Activated naive CD8-positive, alpha-beta T cell treated with anti-CD3 and anti-CD28 coated beads, Interleukin-2, amount 50 U/mL, for 24 hours (primary cell): ENCODE results near the gene ZBTB49.
A peak's percentile ranks its signal among the peaks of the same experiment; 100 is the strongest.

Source experiments
- ATAC-seq: fragments of 150-1000 bp; cut with Tn5 transposase; one replicate; pipeline ENCODE4 v1.10.0; 2021
- DNase-seq: peaks from one replicate; pipeline ENCODE4 v3.0.0; 2021
- H3K27ac Mint-ChIP-seq: one replicate; pipeline ENCODE4 v1.8.0; 2021; ENCODE audit warnings: mild to moderate bottlenecking, mixed read lengths
- H3K27me3 Mint-ChIP-seq: one replicate; pipeline ENCODE4 v1.8.0; 2021; ENCODE audit warnings: mixed read lengths
- H3K36me3 Mint-ChIP-seq: one replicate; pipeline ENCODE4 v1.8.0; 2021; ENCODE audit warnings: low read depth, mixed read lengths
- H3K4me1 Mint-ChIP-seq: one replicate; pipeline ENCODE4 v1.8.0; 2021; ENCODE audit warnings: mixed read lengths
- H3K4me3 Mint-ChIP-seq: one replicate; pipeline ENCODE4 v1.8.0; 2021; ENCODE audit warnings: mild to moderate bottlenecking, moderate library complexity, mixed read lengths
- H3K9me3 Mint-ChIP-seq: one replicate; pipeline ENCODE4 v1.8.0; 2021; ENCODE audit warnings: mixed read lengths

ZBTB49 gene

GRCh38 chr4:4325321-4325720 is 35.3 kb downstream of the ZBTB49 start:
- Mint-ChIP-seq H3K4me1 (no peaks in the 10 kb centered on the region), H3K27me3 (no peaks in the 10 kb centered on the region), H3K27ac (no peak overlapping the region), H3K4me3 (no peak overlapping the region), H3K36me3 (peaks cover 7% of the 10 kb centered on the region), H3K9me3 (no peaks in the 10 kb centered on the region)
- ATAC-seq (no peak), DNase-seq (no peak)

- Mint-ChIP-seq H3K27ac (no peak overlapping the region), H3K9me3 (no peaks in the 10 kb centered on the region), H3K36me3 (peaks cover 5% of the 10 kb centered on the region), H3K27me3 (no peaks in the 10 kb centered on the region), H3K4me3 (no peak overlapping the region), H3K4me1 (no peaks in the 10 kb centered on the region)
- DNase-seq (no peak), ATAC-seq (no peak)
These were observed 36.1 kb downstream of the ZBTB49 start for GRCh38 chr4:4326166-4326565.

GRCh38 chr4:4327652-4328121 is 37.6 kb downstream of the ZBTB49 start:
- no peaks in the 10 kb centered on the region for H3K9me3 Mint-ChIP-seq
- ATAC-seq = no peak
- H3K4me1 Mint-ChIP-seq = no peaks in the 10 kb centered on the region
- no peak overlapping the region for H3K27ac Mint-ChIP-seq
- H3K4me3 Mint-ChIP-seq = no peak overlapping the region
- no peak for DNase-seq
- H3K27me3 Mint-ChIP-seq = no peaks in the 10 kb centered on the region
- H3K36me3 Mint-ChIP-seq = peaks cover under 1% of the 10 kb centered on the region

- no peaks in the 10 kb centered on the region for H3K9me3 Mint-ChIP-seq
- H3K27ac Mint-ChIP-seq = no peak overlapping the region
- DNase-seq = no peak
- ATAC-seq = no peak
- H3K4me1 Mint-ChIP-seq = peaks cover under 1% of the 10 kb centered on the region
- no peak overlapping the region for H3K4me3 Mint-ChIP-seq
- H3K27me3 Mint-ChIP-seq = no peaks in the 10 kb centered on the region
- H3K36me3 Mint-ChIP-seq = no peaks in the 10 kb centered on the region
These were observed 38.2 kb downstream of the ZBTB49 start for GRCh38 chr4:4328206-4328605.

- Mint-ChIP-seq H3K27ac (no peak overlapping the region), H3K4me1 (peaks cover 1% of the 10 kb centered on the region), H3K27me3 (no peaks in the 10 kb centered on the region), H3K9me3 (no peaks in the 10 kb centered on the region), H3K4me3 (no peak overlapping the region), H3K36me3 (no peaks in the 10 kb centered on the region)
- no peak for DNase-seq
- ATAC-seq = no peak
These were observed 38.8 kb downstream of the ZBTB49 start for GRCh38 chr4:4328840-4329239.

GRCh38 chr4:4329496-4329895 is 39.4 kb downstream of the ZBTB49 start:
- Mint-ChIP-seq H3K4me3 (no peak overlapping the region), H3K4me1 (peaks cover 2% of the 10 kb centered on the region), H3K27ac (no peak overlapping the region), H3K36me3 (no peaks in the 10 kb centered on the region), H3K27me3 (no peaks in the 10 kb centered on the region), H3K9me3 (no peaks in the 10 kb centered on the region)
- DNase-seq (no peak), ATAC-seq (no peak)

GRCh38 chr4:4330794-4331193 is 40.7 kb downstream of the ZBTB49 start:
- no peak for DNase-seq
- H3K4me3 Mint-ChIP-seq = no peak overlapping the region
- H3K36me3 Mint-ChIP-seq = no peaks in the 10 kb centered on the region
- no peak for ATAC-seq
- H3K4me1 Mint-ChIP-seq = peaks cover 9% of the 10 kb centered on the region
- H3K9me3 Mint-ChIP-seq = no peaks in the 10 kb centered on the region
- no peak overlapping the region for H3K27ac Mint-ChIP-seq
- no peaks in the 10 kb centered on the region for H3K27me3 Mint-ChIP-seq

- DNase-seq (no peak), ATAC-seq (no peak)
- H3K9me3 Mint-ChIP-seq = no peaks in the 10 kb centered on the region
- no peaks in the 10 kb centered on the region for H3K36me3 Mint-ChIP-seq
- peaks cover 9% of the 10 kb centered on the region for H3K4me1 Mint-ChIP-seq
- H3K27ac Mint-ChIP-seq = no peak overlapping the region
- H3K27me3 Mint-ChIP-seq = no peaks in the 10 kb centered on the region
- H3K4me3 Mint-ChIP-seq = no peak overlapping the region
These were observed 42.5 kb downstream of the ZBTB49 start for GRCh38 chr4:4332529-4332928.

GRCh38 chr4:4333265-4333706 is 43.2 kb downstream of the ZBTB49 start:
- Mint-ChIP-seq H3K9me3 (no peaks in the 10 kb centered on the region), H3K27ac (no peak overlapping the region), H3K36me3 (no peaks in the 10 kb centered on the region), H3K4me1 (peaks cover 9% of the 10 kb centered on the region), H3K4me3 (no peak overlapping the region), H3K27me3 (no peaks in the 10 kb centered on the region)
- ATAC-seq (no peak), DNase-seq (no peak)

GRCh38 chr4:4334798-4335520 is 44.9 kb downstream of the ZBTB49 start:
- no peaks in the 10 kb centered on the region for H3K36me3 Mint-ChIP-seq
- H3K27ac Mint-ChIP-seq = no peak overlapping the region
- DNase-seq (peak; percentile 74), ATAC-seq (peak; percentile 88)
- no peaks in the 10 kb centered on the region for H3K9me3 Mint-ChIP-seq
- H3K27me3 Mint-ChIP-seq = no peaks in the 10 kb centered on the region
- H3K4me3 Mint-ChIP-seq = no peak overlapping the region
- H3K4me1 Mint-ChIP-seq = peaks cover 9% of the 10 kb centered on the region

- Mint-ChIP-seq H3K4me1 (peaks cover 11% of the 10 kb centered on the region), H3K27me3 (no peaks in the 10 kb centered on the region), H3K36me3 (no peaks in the 10 kb centered on the region), H3K9me3 (no peaks in the 10 kb centered on the region), H3K27ac (no peak overlapping the region), H3K4me3 (no peak overlapping the region)
- ATAC-seq = no peak
- no peak for DNase-seq
These were observed 48.4 kb downstream of the ZBTB49 start for GRCh38 chr4:4338210-4339001.

GRCh38 chr4:4339504-4340085 is 49.5 kb downstream of the ZBTB49 start:
- Mint-ChIP-seq H3K27ac (no peak overlapping the region), H3K9me3 (no peaks in the 10 kb centered on the region), H3K27me3 (no peaks in the 10 kb centered on the region), H3K36me3 (no peaks in the 10 kb centered on the region), H3K4me1 (peaks cover 10% of the 10 kb centered on the region), H3K4me3 (no peak overlapping the region)
- ATAC-seq (no peak), DNase-seq (no peak)

- no peak for DNase-seq
- ATAC-seq = no peak
- Mint-ChIP-seq H3K36me3 (no peaks in the 10 kb centered on the region), H3K27ac (no peak overlapping the region), H3K9me3 (no peaks in the 10 kb centered on the region), H3K4me3 (no peak overlapping the region), H3K27me3 (no peaks in the 10 kb centered on the region), H3K4me1 (peaks cover 4% of the 10 kb centered on the region)
These were observed 52.0 kb downstream of the ZBTB49 start for GRCh38 chr4:4341861-4342650.

- H3K9me3 Mint-ChIP-seq = no peaks in the 10 kb centered on the region
These were observed 53.0 kb downstream of the ZBTB49 start for GRCh38 chr4:4343038-4343437.

More at GRCh38 chr4:4343038-4343437, 53.0 kb downstream of the ZBTB49 start:
- peaks cover 11% of the 10 kb centered on the region for H3K4me1 Mint-ChIP-seq
- DNase-seq (no peak), ATAC-seq (no peak)
- H3K27me3 Mint-ChIP-seq = no peaks in the 10 kb centered on the region
- H3K27ac Mint-ChIP-seq = no peak overlapping the region
- H3K4me3 Mint-ChIP-seq = no peak overlapping the region
- H3K36me3 Mint-ChIP-seq = no peaks in the 10 kb centered on the region
